COLO668 (cell line): Measurements from ENCODE around the gene POT1.

ENCODE experiments used
- DNase-seq: peaks from one replicate; lab custom pipeline; 2025; ENCODE audit not compliant: unreplicated experiment; lab: John Stamatoyannopoulos, UW

POT1 gene

DNA sequence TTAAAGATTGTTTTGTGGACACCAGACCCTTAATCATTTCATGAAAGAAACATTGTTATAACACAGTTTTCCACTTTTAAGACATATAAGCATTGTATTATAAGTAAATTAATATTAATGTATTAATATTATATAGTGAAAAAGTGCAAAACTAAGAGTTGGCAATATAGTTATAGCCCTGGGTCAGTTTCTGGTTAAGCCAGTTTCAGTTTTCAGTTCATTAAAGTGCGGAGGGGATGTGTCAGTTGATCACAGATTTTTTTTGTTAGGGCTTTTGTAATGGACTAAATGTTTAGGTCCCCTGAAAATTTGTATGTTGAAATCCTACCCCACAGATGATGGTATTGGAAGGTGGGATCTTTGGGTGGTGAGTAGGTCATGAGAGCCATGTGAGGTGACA is 118.3 kb downstream of the POT1 start:
- no peak for DNase-seq

DNA sequence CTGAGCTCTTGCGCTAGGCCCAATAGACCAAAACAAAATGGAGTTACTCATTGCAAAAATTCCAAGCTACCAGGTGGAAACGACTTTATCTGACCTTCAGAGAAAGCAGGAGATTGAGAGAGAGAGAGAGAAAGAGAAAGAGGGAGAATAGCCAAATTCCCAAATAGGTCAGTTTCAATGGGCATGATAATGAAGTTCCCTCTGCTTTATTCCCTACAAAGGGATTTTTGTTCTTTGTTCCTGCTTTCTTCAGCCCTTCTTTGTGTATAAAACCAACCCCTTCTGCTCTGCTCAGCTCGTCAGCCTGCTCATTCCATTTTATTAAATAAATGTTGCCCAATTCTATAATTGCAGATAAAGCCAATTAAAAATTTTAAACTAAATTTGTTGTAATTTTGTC is 119.0 kb downstream of the POT1 start:
- no peak for DNase-seq

DNA sequence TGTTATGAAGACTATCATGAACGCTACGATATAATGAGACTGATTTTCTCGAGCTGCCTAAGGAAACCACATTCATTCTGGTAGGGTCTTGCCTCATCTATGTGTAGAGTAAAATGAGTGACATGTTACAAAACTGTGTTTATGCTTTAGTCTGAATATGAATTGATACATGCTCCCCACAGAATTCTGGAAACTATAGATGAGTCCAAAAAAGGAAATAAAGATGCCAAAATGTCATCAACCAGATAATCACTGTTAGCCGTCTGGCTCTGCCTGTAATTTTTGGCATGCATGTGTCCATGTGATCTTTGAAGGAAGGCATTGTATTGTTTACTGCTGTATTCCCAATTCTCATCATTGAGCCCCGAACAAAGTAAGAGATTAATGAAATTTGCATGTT is 121.4 kb downstream of the POT1 start:
- DNase-seq: no peak

DNA sequence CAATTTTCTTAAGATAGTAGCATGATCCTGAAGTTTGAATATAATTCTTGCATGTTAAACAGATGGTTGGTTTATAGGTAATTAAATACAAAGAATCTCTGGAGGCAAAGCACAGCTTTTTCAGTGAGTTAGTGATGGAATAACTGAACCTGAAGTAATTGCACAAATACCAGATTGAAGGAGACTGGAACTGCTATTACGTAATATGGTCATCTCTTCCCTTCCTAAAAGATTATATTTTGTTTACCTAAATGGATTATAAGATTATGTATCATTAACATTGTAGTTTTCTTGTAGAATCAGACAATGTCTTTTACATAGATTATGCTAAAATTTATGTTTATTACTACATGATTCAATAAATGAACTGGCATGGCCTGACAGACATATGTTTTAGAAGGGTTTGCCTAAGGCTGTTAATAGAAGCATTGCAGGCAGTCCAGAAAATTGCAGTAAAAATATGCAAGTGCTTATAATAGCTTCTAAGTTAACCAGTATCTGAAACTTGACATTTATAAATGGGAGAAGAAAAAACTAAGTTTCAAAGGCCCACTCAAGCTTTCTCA is 128.2 kb downstream of the POT1 start:
- DNase-seq: no peak

DNA sequence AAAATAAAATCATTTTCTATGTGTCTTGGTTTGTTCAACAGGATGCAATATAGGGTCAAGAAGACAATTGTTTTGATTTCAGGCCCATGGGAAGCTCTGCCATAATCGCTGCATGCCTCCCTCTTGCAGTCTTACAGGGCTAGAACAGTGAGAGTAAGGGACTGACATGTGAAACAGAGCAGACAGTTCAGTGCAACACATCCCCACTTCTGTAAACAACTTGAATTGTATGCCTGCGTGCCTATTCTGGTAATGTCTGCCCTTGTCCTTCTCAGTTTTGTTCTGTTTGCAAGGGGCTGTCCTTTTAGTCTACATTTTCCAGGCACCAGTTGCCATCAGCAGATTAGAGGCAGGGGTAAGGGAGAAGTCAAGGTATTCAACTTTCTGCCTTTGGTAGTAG is 129.2 kb downstream of the POT1 start:
- no peak for DNase-seq

DNA sequence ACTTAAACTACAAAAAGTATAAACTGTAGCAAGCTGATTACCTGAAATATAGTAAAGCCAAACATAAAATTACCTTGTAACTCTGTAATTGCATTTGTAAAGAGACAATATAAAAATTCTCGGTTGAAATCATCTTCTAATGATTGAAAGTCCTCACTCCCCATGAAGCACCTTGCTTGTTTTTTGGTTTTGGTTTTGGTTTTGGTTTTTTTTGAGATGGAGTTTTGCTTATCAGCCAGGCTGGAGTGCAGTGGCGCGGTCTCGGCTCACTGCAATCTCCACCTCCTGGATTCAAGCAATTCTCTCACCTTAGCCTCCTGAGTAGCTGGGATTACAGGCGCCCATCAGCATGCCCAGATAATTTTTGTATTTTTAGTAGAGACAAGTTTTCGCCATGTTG is 130.2 kb downstream of the POT1 start:
- DNase-seq: no peak

DNA sequence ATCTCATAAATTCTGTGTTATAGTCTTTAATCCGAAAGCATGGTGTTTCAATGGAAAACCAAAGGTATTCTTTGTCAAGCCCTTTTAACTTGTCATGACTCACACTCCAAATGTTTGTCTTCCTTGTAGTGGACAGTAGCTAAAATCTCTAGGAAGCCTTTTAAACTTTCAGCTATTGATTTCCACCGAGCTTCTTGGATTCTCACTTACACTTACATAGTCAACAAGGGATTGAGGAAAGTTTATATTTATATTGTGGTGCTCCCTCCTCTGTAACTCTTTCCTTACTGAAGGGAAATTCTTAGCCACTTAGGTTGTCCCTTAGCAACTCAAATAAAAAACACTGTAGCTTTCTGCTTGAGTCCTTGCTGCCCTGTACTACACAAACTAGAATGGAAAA is 132.9 kb downstream of the POT1 start:
- no peak for DNase-seq

DNA sequence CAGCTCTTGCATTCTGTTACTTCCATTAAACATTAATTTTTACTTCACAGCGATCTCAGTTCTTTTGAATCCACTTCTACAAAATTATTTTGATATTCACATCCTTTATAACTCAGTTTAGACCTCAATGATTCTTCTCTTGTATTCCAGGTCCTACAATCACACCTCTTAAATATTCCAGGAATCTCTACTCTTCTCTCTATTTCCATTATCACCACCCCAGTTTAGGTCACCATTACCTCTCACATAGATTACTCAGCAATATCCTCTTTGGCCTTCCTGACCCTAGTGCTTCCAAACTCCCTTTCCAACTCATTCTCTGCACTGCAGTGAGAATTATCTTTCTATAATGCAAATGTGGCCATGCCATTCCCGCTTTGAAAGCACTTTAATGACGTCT is 136.9 kb downstream of the POT1 start:
- no peak for DNase-seq

DNA sequence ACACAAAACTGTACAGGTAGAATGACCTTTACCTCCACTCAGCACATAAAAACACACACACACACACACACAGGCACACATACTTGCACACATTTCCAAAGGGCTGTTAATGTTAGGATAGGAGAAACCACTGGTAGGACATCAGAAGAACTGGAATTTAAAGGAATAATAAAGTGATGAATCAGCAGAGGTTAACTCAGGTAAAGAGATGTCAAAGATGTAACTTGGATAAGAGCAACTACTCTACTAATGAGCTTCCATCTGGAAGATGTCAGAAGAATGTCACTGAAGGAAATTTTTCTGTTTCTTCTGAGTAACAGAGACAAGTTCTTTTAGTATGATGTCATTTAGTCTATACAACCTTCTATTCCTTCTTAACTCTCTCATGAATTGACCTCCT is 137.6 kb downstream of the POT1 start:
- no peak for DNase-seq

DNA sequence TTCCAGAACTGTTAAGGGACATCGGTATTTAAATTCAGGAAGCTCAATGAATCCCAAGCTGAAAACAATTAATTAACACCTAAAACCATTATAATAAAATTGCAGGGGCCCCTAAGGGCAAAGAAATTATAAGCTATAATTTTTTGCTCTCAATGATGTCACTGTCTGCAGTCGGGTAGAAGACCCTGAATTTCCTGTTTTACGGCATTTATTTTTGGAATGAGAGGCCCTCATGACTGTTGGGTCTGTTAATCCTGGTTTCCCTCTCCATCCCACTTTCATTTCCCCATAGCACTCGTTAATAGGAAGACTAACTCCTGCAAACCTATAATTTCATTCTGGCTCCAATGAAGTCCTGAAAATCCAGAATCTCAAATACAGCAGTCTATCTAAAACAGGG is 138.2 kb downstream of the POT1 start:
- DNase-seq: no peak

DNA sequence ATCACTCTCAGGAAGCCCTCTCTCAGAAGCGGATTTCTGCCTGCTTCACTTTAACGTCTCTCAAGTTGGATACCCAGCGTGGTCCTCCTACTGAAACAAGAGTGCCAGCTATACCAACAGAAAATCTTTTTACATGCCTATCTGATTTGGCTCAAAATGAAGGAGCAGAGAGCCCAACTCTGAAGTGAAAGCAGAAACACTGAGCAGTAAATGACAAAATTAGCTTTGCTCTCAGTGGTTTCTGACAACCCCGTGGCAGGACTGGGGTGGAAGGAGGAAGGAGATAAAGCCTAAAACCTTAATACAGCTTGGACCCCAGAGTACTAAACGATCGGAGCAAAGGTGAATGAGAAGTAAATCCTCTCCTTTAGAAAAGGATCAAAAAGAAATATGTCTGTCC is 139.0 kb downstream of the POT1 start:
- no peak for DNase-seq

DNA sequence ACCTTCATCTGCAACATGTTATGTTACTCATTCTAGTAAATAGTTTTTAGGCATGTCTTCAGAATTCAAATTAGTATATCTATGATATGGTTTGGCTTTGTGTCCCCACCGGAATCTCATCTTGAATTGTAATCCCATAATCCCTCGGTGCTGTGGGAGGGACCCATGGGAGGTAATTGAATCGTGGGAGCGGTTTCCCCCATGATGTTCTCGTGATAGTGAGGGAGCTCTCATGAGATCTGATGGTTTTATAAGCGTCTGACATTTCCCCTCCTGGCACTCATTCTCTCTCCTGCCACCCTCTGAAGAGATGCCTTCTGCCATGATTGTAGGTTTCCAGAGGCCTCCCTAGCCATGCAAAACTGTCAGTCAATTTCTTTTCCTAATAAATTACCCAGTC is 143.6 kb downstream of the POT1 start:
- DNase-seq: no peak

DNA sequence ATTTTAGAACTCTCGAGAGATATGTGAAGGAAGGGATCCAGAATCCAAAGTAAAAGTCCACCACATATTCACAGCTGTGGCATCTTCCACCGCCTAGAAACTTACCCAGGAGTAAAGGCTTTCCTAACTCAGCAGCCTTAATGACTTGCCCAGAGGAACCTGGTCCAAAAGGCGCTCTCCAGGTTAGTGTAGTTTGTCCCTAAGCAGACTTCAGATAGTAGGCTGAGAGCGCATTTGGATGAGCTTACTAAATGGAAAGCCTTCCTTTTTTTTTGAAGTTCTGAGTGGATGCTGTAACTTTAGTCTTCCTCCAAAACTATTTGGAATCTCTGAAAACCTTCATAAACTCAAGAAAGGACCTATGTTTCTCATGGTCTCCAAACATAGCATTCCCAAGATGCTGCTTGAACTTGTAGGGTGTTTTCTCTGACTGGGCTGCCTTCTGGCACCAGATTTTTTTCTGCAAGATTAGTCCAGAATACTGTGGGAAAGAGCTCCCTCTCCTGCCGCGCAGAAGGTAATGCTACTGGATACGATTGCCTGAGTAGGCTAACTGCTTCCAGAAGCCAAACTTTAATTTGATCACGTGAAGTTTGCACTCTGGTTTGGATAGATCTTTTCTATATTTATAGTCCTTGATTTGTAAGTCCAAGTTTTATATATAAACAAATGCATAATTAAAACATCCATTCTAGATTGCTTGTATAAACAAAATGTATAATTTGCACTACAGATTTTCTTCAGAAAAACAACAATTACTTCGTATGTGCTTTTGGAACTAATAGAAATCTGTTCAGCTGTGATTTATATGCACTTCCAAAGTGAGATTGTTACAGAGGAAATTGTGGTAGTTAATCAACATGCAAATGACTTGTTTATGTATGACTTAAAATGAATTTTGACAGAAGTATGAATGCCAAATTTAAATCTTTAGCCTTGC is 144.5 kb downstream of the POT1 start:
- DNase-seq: peak; percentile 46

DNA sequence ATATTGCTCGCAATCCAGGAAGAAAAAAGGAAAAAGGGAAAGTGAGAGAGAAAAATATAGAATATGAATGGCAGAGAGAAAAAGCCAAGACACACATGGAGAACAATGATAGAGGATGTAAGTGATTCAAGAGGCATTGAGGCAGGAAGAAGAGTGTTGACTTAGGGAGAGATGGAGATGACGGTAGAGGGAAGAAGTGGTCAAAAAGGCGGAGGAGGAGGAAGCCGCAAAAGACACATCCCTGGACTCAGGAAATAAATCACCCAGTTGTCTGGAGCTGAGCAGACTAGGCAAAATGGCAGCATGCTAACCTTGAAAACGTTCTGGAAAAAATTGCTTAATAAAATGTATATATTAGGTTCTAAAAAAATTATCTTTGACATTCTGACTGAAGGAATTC is 146.4 kb downstream of the POT1 start:
- DNase-seq: no peak

DNA sequence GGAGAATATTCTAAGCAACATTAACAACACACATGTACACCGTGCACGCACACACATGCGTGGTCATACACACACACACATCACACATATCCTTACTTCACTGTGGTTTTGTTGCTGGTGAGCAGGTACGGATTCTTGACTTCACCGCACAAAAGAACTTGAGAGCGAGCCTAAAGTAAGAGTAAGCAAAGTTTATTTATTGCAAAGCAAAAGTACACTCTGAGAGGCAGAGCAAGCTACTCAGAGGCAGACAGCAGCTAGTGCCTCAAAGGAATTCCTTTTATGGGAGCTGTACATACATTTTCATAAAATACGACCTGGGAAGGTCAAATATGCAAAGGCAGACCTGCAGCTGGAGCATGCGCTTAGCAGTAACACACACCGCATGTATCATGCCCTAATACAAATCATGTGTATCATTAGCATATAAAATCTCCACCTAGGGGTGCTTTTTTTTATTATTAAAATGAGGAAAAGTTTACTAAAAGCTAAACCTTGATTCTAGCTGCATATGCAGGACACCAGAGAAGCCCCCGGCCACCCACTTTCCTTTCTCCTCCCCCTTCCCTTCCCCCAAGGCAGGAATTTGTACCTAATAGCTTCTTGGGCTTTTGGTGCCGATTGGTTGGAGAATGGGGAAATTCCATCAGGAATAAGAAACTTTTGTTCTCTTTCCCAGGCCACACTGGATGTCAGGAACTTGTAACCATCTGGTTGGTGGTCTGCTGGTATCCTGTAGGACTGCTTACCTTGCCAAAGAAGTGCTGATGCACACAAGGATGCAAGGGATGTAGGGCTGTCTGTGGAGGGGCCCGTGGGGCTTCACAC is 147.5 kb downstream of the POT1 start:
- no peak for DNase-seq

DNA sequence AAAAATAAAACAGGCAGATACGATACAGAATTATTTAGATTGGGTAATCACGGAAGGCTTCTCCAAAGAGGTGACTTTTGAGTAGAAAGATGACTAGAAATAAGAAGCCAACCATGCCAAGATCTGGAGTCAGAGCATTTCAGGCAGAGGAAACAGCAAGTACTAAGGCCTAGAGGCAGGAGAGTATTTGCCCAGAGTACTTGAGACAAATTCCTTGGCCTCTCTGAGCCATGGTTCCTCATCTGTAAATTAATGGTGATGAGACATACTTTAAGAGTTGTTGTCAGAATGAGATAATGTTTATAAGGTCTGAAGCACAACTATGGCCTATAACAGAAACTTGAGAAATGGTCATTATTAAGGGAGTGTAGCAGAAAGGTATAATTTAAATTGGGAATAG is 148.2 kb downstream of the POT1 start:
- DNase-seq: no peak

DNA sequence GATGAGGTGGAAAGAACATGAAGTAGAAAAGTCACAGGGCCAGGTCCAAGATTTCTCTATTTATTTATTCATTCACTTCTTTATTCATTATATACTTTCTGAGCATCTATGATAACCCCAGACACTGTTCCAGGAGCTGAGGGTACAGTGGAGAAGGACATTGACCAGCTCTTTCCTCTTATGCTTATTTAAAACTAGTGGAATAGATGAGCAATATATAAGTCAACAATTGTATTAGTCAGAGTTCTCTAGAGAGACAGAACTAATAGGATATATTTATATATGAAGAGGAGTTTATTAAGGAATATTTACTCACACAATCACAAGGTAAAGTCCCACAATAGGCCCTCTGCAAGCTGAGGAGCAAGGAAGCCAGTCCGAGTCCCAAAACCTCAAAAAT is 149.0 kb downstream of the POT1 start:
- DNase-seq: no peak

DNA sequence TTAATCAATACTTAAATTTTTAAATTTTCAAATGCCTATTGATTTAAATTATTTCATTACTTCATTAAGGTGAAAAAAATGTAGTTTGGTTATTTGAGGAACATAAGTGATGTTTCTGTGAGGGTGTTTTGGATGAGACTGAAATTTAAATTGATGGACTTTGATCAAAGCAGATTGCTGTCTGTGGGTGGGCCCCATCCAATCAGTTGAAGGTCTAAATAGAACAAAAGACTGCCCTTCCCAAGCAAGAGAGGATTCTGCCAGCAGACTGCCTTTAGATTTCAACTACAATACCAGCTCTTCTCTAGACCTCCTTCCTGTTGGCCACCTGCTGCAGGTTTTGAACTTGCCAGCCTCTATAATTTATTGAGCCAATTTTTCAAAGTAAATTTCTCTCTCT is 149.6 kb downstream of the POT1 start:
- DNase-seq: no peak

DNA sequence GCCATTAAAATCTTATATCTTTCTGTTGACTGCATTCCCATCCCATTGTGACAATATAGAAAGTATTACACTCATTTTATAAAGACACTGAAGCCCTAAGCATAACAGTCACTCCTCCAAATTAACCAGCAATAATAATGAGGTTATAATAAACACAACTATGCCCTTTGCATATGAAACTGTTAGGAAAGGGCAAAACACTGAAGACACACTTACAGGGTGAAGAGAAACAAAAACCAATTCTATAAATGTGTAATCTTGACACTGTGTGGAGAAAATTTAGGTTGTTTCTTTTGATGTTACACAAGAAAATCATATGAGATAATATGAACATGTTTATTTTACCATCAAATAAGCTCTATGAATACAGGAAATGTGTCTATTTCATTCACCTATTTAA is 150.0 kb downstream of the POT1 start:
- no peak for DNase-seq

DNA sequence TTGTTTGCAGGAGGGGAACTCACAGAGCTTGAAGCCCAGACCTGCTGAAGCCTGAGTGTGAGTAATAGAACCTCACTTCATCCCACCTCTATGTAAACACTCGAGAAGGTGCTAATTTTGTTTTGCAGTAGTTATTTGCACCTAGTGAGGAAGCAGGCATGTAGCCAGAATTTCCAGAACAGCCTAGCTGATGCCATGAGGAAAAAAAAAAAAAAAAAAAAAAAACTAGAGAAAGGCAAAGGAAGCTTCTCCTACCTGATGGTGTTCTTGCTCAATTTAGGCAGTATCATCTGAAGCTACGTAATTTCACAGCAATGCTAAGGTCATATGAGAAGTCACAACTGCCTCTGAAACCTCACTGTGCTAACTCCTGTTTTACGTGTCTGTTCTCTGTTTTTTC is 150.4 kb downstream of the POT1 start:
- DNase-seq: peak; percentile 45

DNA sequence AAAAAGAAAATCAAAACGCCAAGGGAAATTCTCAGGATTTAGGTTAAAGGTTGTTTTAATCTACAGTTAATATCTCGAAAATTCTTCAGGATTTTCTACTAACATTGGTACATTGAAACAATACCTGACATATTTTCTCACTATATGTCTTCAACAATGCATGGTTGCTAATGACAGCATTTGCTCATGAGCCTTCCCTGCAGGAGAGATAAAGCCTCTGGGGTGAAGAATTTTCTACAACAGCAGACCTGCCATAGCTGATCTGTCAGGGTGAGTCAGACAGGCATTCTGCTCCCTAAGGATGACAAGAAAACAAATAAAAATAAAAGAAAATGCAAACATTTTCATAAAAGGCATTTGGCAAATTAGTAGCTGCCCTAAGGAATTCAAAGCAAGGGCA is 152.4 kb downstream of the POT1 start:
- DNase-seq: no peak

DNA sequence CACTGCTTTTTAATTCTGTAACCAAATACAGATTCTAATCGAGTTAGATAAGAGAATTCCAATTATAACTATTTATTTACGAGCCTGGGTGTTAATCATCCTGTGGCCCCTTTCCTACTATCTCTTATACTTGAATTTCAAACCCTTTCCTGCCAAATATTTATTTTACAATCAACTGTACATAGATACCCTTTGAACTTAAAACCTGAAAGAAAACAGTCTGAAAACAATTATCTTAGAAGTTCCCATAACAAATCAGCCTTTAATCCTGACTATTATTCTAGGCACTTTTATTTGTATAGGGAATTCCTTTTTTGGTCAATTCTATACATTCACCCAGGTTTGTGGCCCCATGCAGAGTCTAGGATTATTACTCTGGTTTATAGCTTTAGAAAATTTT is 153.5 kb downstream of the POT1 start:
- DNase-seq: no peak
